ENCODE results near the gene FGD6. TPM values are rescaled to one million over a fixed set of nuclear protein-coding genes. Genes with fewer than 3 reads are reported as not detected.
"Not testable (repeated sequence)": the region's sequence is repeated elsewhere in the genome, so short reads cannot be mapped to it uniquely, and the experiment has no call there.

Gene FGD6
- total RNA-seq, 1 donor from 2014 or later = 19.9 TPM

- no peak for DNase-seq (ENCODE audit: low spot score)
- intact Hi-C loops (cut with DNase I) = no loop called here
These were observed 20.9 kb upstream of the FGD6 start for GRCh38 chr12:95238150-95238549.

GRCh38 chr12:95237315-95237714, 20.0 kb upstream of the FGD6 start:
- intact Hi-C loops (cut with DNase I) = no loop called here

DNA sequence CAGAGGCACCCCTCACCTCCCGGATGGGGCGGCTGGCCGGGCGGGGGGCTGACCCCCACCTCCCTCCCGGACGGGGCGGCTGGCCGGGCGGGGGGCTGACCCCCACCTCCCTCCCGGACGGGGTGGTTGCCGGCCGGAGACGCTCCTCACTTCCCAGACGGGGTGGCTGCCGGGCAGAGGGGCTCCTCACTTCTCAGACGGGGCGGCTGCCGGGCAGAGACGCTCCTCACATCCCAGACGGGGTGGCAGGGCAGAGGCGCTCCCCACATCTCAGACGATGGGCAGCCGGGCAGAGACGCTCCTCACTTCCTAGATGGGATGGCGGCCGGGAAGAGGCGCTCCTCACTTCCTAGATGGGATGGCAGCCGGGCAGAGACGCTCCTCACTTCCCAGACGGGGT, 18.4 kb upstream of the FGD6 start:
- intact Hi-C loops (cut with DNase I); DNase-seq (ENCODE audit: low spot score): not testable (repeated sequence)

More at GRCh38 chr12:95237315-95237714, 20.0 kb upstream of the FGD6 start:
- DNase-seq (ENCODE audit: low spot score) = no peak

DNA sequence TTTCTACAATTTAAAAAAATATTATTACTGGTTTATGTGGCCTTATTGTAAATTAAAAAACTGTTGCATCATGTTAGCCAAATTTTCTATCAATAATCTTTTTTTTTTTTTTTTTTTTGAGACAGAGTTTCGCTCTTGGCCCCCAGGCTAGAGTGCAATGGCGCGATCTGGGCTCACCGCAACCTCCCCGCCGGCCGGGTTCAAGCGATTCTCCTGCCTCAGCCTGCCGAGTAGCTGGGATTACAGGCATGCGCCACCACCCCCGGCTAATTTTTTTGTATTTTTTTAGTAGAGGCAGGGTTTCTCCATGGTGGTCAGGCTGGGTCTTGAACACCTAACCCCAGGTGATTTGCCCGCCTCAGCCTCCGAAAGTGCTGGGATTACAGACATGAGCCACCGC, 16.9 kb upstream of the FGD6 start:
- intact Hi-C loops (cut with DNase I); DNase-seq (ENCODE audit: low spot score): not testable (repeated sequence)

GRCh38 chr12:95231190-95231589, 13.9 kb upstream of the FGD6 start:
- intact Hi-C loops (cut with DNase I) = no loop called here
- no peak for DNase-seq (ENCODE audit: low spot score)

DNA sequence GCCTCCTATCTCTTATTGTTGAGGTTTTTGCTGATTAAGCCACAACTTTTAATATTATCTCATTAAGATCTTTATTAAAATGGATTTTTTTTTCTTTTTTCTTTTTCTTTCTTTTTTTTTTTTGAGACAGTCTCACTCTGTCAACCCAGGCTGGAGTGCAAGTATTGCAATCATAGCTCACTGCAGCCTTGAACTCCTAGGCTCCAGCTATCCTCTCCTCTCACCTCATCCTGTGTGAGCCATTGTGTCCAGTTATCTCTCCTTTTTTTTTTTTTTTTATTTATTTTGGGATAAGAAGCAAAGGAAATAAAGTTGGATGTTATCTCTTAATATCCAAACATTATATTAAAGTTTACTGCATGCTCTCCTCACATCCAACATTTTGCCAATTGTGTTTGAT, 13.0 kb upstream of the FGD6 start:
- DNase-seq (ENCODE audit: low spot score) = no peak
- intact Hi-C loops (cut with DNase I) = no loop called here

DNA sequence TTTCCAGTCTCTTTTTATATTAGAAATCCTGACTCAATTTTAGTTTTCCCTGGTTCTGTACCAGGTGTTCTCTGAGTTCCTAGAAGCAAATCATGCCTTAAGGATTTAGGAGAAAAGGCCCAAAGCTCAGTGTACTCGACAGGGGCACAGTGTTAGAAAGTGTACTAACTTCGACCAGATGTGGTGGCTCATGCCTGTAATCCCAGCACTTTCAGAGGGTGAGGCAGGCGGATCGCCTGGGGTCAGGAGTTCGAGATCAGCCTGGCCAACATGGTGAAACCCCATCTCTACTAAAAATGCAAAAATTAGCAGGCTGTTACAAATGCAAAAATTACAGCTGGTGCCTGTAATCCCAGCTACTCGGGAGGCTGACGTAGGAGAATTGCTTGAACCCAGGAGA, 12.4 kb upstream of the FGD6 start:
- intact Hi-C loops (cut with DNase I) = no loop called here

DNA sequence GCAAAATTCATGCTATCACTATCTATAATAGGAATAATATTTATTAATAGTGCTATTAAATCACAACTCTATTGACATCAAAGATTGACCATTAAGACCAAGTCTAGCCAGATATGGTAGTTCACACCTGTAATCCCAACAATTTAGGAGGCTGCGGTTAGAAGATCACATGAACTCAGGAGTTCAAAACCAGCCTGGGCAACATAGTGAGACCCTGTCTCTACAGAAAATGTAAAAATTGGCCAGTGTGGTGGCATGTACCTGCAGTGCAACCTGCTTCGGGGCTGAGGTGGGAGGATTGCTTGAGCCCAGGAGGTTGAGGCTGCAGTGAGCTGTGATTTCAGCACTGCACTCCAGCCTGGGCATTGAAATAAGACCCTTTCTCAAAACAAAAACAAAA, 11.3 kb upstream of the FGD6 start:
- no peak for DNase-seq (ENCODE audit: low spot score)
- intact Hi-C loops (cut with DNase I) = no loop called here

More for the DNA sequence above, 12.4 kb upstream of the FGD6 start:
- no peak for DNase-seq (ENCODE audit: low spot score)

- intact Hi-C loops (cut with DNase I) = no loop called here
These were observed 10.6 kb upstream of the FGD6 start for GRCh38 chr12:95227818-95228356.

DNA sequence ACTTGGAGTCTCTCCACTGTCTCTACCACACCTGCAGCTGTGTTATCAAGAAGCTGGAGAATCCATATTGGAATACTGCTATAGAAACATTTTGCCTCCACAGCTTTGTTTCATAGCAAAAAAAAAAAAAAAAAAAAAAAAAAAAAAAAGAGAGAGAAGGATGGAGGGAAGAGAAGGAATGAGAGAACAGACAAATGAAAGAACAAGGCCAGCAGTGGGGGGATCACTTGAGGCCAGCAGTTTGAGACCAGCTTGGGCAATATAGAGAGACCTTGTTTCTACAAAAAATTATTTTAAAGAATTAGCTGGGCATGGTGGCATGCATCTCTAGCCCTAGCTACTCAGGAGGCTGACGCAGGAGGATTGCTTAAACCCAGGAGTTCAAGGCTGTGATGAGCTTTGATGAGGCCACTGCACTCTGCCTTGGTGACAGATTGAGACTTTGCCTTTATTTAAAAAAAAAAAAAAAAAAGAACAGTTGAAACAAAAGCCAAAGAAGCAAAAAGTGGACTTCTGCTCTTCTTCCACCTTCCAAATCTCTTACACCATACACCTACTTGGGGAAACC, 8.5 kb upstream of the FGD6 start:
- DNase-seq (ENCODE audit: low spot score) = no peak
- intact Hi-C loops (cut with DNase I) = no loop called here

More at GRCh38 chr12:95227818-95228356, 10.6 kb upstream of the FGD6 start:
- no peak for DNase-seq (ENCODE audit: low spot score)

DNA sequence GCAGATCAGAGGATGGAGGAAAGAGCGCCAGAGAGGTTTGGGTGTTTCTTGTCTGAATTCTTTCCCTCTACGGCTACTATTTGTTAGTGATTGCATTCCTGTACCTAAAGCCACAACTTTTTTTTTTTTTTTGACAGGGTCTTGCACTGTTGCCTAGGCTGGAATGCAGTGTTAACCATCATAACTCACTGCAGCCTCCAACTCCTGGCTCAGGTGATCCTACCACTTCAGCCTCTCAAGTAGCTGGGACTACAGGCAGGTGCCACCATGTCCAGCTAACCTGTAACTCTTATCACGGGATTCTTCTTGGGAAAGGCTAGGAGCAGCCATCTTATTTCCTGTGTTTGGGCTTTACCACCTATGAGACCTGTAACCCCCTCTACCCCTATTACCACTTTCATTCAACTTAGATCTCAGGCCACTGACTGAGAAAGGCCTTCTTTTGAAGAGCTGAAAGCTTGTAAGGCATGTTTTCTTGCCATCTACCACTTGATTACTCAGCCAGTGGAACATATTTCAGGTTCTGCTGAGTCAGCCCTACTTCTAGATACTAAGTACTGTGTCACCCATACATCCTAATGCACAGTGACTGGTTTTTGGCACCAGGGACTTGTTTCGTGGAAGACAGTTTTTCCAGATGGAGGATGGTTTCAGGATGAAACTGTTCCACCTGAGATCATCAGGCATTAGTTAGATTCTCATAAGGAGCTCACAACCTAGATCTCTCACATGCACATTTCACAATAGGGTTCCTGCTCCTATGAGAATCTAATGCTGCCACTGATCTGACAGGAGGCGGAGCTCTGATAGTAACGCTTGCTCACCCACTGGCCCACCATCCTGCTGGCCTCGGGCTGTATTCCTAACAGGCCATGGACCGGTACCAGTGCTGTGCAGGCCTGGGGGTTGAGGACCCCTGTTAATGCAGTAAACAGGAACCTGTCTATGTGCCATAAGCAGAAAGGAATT, 7.2 kb upstream of the FGD6 start:
- no peak for DNase-seq (ENCODE audit: low spot score)
- intact Hi-C loops (cut with DNase I) = no loop called here

- DNase-seq (ENCODE audit: low spot score) = no peak
- intact Hi-C loops (cut with DNase I) = no loop called here
These were observed 3.5 kb upstream of the FGD6 start for GRCh38 chr12:95220726-95221125.

DNA sequence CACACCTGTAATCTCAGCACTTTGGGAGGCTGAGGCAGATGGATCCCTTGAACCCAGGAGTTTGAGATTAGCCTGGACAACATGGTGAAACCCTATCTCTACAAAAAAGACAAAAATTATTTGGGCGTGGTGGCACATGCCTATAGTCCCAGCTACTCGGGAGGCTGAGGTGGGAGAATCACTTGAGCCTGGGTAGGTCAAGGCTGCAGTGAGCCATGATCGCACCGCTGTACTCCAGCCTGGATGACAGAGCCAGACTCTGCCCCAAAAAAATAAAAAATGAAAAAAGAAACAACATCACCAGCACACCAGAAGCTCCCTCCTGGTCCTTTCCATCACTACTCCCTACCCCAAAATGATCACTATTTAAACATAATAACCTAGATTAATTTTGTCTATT, 2.9 kb upstream of the FGD6 start:
- intact Hi-C loops (cut with DNase I) = no loop called here
- no peak for DNase-seq (ENCODE audit: low spot score)

DNA sequence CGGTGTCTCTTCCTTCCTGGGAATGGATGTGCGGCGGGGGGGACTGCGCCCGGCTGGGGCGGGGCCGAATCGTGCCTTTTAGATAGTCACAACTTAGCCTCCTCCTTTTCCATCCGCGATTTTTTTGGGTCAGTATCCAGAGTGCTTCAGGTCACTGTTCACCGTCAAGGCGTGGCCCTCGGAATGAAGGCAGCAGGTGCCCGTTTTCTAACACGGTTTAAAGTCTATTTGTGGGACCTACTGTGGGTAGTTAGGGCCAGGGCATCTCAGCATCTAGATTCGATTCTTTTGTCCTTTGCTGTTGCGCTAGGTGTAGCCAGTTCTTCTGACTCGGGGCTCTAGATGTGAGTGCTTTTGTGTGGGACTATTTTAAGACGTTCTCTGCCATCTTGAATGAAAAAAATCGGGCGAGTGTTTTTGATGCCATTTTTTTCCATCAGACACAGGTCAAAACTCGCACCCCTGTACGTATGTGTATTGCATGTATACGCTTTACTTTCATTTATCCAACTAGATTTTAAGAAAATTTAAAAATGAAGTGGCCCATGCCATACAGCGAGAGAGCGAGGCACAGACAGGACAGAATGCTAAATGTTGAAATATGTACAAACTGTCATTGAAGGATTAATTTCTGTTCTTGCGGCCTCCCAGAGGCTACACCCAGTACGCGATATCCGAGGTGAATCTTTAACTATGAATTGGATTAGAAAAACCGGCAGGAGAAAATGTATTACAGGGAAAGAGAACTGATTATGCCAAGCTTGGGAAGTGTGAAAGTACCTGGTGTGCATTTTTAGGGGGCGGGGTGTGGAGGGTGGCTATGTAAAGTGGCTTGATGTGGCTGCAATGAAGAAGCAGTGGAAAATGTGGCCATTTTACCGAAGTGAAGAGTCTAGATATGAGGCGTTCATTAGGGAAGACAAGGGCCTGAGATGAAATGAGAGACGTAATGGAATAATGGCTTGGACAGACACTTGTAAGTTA, 1.2 kb upstream of the FGD6 start:
- DNase-seq (ENCODE audit: low spot score) = no peak
- intact Hi-C loops (cut with DNase I) = loop anchor here (5.0 kb wide), 3 partner anchors 76 to 254 kb away; partner anchors contain the start of gene METAP2

DNA sequence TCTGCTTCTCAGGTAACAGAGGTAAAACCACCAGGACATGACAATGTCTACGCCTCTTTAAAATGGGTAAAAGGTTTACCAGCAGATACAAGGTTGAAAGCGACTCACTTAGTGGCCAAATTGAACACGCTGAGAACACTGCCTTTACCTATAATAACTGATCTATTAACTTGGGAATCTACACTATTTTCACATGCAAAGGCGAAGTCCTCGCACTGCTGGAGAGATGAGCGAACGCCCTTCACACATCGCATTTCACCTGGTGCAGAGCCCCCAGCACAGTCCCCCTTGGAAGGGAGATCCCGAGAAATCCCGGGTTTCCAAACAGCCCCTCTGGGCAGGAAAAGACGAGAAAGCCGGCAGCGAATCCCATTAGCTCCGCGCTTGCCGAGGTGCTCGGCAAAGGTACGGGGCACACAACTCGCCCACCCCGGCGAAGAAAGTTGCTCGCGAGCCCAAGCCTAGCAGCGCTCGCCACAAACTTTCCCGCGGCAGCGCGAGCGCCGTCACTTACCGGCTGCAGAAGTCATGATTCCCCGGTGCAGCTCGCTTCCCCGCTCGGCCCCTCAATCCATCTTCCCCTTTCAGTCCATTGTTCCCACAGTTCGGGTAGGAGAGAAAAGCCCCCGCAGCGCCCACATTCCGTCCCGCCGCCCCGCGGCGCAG, 423 bp downstream of the FGD6 start:
- intact Hi-C loops (cut with DNase I) = loop anchor here (2.0 to 5.0 kb wide), 4 partner anchors 75 to 255 kb away; partner anchors contain the start of gene METAP2
- DNase-seq (ENCODE audit: low spot score) = no peak

- intact Hi-C loops (cut with DNase I) = loop anchor here (2.0 to 5.0 kb wide), 4 partner anchors 74 to 256 kb away; partner anchors contain the start of gene METAP2
- DNase-seq (ENCODE audit: low spot score) = no peak
These were observed 1.3 kb downstream of the FGD6 start for GRCh38 chr12:95215949-95216348.

- no peak for DNase-seq (ENCODE audit: low spot score)
- intact Hi-C loops (cut with DNase I) = no loop called here
These were observed 2.8 kb downstream of the FGD6 start for GRCh38 chr12:95214466-95214865.

DNA sequence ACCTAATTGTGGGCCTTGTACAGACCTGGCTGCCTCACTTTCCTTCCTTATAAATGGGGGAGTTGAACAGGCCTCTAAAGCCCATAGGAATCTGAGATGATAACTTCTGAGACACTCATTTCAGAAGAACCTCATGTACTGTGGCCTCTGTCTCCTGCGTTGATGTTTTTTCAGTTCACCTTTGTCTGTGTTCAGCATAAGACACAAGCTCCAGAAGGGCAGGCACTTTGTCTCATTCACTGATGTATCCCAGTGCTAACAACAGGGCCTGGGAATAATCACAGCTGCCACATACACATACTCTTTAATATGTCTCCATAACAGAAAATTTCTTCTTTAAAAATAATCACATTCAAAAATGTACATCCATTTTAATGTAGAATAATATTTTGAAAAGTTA, 3.3 kb downstream of the FGD6 start:
- DNase-seq (ENCODE audit: low spot score) = no peak
- intact Hi-C loops (cut with DNase I) = no loop called here

DNA sequence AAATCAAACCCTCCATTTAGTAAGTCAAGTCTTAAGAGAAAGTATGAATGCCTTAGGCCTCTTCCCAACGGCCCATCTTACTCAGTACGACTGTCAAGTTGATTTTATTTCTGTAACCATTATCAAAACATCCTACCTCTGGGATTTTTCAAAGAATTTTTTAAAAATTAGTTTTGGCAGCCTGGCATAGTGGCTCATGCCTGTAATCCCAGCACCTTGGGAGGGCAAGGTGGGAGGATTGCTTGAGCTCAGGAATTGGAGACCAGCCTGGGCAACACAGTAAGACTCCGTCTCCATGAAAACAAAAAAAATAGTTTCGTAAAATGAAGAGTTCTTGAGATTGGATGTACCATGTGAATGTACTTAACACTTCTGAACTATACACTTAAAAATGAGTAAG, 4.1 kb downstream of the FGD6 start:
- no peak for DNase-seq (ENCODE audit: low spot score)
- intact Hi-C loops (cut with DNase I) = no loop called here

All from cardiac septum (tissue), 1 donor.